Measurements from ENCODE around the gene WWOX.

GRCh38 chr16:78751601-78752000 is 652.1 kb downstream of the WWOX start:
- TF ChIP-seq POLR2AphosphoS5 (IDR thresholded peaks at IDR 0.05; ENCODE audit: low read depth, low read length) (no peak), TAF1 (IDR thresholded peaks at IDR 0.05; ENCODE audit: borderline replicate concordance, insufficient read depth, low read length) (no peak)
